GM18873 (cell line): Measurements from ENCODE around the gene JAKMIP1.

Experiments
- ATAC-seq: cut with Tn5 transposase; IDR thresholded peaks from one replicate; pipeline ENCODE4 v1.9.1; 2021; ENCODE audit warnings: mild to moderate bottlenecking, moderate library complexity, moderate number of reproducible peaks; ENCODE audit not compliant: unreplicated experiment, low FRiP score

Gene JAKMIP1

DNA sequence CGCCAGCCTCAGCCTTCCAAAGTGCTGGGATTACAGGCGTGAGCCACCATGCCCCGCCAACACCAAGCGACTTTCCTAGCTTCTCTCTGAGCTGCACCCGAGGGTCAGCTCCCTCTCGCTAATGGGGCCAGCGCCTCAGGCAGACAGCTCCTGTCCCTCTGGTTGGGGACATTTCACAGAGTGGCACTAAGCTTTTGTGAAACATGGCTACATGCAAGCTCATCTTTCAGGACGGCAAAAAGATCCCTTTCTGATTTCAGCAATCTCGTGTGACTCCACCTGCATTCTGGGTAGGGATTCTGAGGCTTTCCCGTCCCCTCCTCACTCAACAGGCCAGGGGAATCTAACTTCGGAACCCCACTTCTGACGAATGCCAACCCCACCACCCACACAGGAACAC, 151.1 kb downstream of the JAKMIP1 start:
- ATAC-seq: no peak

- ATAC-seq: no peak
Observed at GRCh38 chr4:6048537-6048936, 151.8 kb downstream of the JAKMIP1 start.

DNA sequence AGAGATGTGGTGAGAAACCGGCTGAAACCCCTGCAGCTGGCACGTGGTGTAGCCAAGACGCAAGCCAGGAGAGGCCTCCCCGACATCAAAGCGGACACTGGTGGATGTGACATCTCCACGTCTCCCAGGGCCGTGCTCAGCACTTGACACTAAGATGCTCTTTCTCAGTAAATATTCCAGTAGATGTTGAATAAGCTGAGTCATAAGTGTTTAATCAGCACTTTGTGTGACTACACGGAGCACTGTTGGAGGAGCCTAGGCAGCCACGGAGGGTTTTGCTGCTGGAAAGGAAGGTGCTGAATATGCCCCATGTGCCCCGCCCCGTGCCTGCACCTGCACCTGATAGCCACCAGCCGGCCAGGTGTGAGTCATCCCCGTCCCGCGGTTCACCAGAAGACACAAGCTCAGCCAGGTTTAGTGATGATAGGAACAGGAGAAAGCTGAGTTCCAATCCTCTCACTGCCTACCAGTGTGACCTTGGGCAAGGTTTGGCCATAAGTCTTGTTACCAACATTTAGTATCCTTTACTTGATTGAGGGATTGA, 153.1 kb downstream of the JAKMIP1 start:
- ATAC-seq: no peak

DNA sequence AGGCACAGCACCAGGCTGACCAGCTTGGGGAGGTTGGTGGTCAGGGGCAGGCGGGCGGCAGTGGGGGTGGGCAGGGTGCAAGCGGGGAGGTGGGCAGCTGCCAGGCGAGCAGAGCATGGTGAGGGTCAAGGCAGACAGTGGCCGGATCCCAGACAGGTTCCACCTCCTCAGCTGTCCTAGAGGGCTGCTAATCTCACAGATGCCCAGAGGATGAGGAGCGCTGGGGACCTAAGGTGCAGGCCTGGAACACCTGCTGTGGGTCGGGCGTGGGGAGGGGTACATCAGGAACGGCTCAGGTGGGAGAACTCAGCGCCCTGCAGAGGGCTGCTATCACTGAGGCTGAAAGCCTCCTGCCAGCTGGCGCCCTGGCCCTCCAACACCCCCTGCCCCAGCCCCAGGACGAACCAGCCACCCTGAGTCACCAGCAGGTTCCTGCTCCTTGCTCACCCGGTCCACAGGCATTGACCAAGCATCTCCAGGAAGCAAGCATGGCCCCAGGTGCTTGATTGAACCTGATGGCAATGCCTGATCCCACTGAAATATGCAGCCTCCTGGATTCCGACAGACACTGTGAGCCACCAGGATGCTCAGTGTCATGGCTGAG, 153.7 kb downstream of the JAKMIP1 start:
- ATAC-seq: no peak

- ATAC-seq: no peak
Observed at GRCh38 chr4:6044805-6045204, 155.5 kb downstream of the JAKMIP1 start.

DNA sequence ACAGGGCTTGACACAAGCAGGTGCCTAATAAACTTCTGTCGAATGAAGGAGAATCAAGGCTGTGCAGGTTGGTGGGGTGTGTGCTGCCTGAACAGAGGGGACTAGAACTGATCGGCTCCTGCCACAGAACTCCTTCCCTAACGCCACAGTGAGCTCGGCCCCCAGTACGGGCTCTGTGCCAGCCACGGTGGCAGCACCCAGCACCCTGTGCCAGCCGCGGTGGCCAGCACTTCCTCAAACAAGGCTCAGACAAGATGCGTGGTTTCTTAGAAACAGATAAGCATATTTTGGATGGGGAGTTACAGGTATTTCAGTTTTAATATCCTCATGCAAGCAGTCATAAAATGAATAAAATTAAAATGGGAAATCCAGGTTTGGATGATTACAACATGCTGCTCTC, 156.1 kb downstream of the JAKMIP1 start:
- no peak for ATAC-seq

- ATAC-seq: no peak
Observed at GRCh38 chr4:6043843-6044242, 156.5 kb downstream of the JAKMIP1 start.

DNA sequence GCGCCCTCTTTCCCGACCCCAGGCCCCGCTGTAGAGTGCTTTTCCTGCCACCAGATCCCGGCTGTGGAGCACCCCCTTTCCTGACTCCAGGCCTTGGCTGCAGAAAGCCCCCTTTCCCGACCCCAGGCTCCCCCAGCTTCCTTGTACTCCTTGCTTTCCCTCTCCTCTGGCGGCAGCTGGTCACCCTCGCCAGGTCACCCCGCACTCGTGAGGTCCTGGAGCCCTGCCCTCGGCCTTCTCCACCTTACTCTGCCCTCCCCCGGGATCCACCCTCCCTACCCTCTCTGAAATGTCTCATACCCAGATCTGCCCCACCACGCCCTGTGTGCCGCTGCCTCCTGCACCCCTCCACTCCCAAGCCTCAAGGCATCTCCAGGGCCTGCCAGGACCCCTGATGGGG, 157.2 kb downstream of the JAKMIP1 start:
- no peak for ATAC-seq

DNA sequence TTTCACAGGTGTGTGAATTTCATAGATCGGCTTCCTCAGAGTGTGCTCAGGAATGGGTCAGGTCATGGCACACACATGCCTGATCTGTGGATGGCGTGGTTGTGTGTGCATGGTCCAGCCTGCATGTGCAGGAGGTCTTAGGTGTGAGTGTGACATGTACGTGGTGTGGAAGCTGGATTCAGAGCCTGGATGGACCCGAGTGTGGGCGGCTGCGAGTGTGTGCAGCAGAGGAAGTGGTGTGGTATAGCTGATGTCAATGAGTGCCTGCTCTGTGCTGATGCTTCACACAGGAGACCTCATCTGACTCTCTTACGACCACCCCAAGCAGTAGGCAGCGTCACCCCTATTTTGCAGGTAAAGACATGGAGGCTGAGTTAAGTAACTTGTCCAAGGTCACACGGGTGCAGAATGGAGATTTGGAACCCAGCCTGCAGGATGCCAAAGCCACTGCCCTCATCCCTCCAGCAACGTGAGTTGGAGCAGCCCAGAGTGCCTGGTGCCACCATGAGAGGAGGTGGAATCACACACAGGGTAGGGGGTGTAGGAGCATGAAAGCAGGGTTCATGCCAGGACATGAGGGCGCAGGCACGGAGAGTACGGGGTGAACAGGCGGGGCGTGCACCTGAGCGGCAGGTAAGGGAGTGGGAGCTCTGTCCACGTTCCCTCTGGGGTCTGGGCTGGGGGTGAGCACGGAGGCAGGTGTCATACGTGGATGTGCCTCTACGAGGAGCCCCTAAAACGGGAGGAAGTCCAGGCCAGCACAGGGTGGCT, 157.9 kb downstream of the JAKMIP1 start:
- ATAC-seq: no peak

DNA sequence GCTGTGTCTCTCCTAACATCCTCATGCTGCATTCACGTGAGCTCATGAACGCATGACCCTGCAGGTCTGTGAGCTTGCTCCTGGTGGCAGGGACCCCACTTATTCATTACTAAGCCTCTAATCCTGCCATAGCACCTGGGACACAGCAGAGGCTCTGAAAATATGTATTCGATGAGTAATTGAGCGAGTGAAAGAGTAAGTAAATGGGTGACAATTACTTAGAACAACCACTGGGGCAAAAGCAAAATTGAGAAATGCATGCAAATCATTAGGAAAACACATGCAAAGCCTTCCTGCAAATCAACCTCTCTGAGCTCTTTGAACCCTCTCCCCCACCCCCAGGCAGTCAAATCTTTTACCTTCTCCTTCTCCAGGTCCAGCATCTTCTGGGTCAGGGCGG, 158.5 kb downstream of the JAKMIP1 start:
- no peak for ATAC-seq

DNA sequence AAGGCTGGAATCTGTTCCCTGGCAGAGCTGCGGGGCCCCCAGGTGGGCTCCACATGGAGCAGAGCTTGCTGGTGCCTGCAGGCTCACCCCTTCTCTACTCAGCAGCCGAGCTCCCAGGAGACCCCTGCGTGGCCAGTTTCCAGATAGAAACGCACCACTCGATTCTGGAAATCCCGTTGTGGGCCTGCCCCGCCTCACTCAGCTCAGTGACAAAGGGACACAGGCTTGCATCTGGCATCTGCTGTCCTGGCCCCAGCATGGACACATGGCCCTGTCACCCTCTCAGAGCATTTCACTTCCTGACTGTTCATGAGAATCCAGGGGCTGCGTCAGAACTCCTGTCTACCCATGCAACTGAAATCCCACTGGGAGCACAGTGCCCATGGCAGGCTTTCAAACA, 161.6 kb downstream of the JAKMIP1 start:
- ATAC-seq: no peak

GRCh38 chr4:6035786-6036185, 164.6 kb downstream of the JAKMIP1 start:
- ATAC-seq: no peak

DNA sequence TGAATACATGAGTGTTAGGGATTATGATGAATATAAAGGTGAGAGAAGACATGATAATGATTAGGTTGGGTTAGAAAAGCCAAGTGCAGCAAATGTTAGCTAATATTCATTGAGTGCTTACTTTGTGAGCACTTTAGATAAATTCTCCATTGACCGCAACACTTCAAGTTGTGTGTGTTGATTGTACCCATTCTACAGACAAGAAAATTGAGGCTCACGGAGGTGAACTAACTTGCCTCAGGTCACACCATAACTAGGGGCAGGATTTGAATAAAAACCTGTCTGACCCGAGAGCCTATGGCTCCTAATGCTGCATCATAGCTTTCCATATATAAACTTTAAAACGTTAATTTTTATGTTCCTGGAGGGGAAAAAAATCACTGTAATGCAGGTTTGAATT, 167.0 kb downstream of the JAKMIP1 start:
- no peak for ATAC-seq

DNA sequence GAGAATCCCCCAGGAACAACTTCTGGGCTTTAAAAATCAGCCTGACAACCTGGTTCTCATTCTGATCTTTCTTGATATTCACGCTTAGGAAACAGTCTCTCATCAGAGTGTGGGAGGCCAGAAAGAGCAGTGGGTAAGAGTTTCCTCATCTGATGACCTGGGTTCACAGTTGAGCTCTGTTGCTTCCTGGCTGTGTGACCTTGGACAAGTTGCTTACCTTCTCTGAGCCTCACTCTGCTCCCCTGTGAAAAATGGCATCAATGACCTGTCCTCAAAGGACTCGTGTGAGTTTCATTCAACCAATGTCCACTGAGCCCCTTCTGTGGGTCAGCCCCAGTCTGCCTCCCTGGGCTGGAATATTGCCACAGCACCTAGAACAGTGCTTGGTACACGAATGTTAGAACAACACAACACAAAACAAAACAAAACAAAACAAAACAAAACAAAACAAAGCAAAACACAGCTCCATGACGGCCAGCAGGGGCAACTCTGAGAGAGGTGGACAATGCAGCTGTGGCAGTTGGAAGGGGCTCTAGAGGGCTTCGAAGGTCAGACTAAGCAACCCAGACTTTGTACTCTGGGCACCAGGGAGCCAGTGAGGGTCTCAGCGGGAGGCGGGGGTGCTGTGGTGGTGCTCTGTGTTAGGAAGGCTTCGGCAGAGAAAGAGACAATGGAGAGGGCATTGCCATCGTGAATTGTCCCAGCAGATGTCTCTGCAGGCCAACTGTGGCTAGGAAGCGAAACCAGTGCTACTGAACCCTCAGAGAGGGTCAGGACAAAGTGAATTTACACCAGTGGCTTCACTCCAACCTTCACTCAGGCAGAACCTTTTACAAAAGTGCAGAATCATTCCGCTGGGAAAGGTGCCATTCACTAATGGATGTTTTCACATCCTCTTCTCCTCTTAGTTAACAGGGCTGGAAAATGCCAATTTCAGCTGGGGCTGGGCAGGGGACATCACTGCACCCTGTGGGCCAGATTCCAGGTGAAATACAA, 167.8 kb downstream of the JAKMIP1 start:
- no peak for ATAC-seq

DNA sequence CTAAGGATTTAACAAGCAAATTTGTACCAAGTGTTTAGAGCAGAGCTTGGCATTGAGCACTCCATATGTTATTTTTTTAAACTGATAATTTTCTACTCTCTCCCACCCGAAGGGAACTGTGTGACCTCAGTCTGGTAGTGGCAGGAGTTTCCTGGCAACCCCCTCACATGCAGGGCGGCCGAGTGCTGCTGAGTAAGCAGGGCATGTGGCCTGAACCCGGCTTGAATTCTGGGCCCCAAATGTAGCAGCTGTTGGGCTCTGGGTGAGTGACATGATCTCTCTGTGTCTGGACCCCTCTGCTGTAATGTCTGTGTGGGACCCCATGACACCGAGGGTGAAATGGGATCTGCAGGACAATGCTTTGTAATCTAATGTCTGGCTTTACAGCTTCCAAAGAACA, 168.5 kb downstream of the JAKMIP1 start:
- no peak for ATAC-seq

GRCh38 chr4:6030679-6031078, 169.7 kb downstream of the JAKMIP1 start:
- ATAC-seq: no peak

GRCh38 chr4:6029254-6029653, 171.1 kb downstream of the JAKMIP1 start:
- no peak for ATAC-seq

DNA sequence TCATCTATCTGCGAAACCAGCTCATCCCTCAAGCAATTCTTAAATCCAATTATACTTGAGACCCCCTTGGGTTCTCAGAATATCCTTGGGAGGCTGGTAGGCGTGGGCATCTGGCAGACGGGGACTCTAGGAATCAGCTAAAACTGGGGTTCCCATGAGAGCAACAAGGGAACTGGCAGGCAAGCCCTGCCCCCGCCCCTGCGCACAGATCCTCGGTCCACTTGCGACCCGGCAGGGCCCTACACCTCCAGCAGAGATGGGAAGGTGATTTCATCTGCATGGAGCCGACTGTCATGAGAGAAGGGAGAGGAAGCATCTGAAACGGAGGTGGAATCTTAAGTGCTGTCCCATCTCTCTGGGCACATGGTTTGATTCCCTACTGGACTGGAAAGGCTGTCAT, 172.2 kb downstream of the JAKMIP1 start:
- ATAC-seq: no peak

- ATAC-seq: no peak
Observed at GRCh38 chr4:6027392-6027791, 173.0 kb downstream of the JAKMIP1 start.

DNA sequence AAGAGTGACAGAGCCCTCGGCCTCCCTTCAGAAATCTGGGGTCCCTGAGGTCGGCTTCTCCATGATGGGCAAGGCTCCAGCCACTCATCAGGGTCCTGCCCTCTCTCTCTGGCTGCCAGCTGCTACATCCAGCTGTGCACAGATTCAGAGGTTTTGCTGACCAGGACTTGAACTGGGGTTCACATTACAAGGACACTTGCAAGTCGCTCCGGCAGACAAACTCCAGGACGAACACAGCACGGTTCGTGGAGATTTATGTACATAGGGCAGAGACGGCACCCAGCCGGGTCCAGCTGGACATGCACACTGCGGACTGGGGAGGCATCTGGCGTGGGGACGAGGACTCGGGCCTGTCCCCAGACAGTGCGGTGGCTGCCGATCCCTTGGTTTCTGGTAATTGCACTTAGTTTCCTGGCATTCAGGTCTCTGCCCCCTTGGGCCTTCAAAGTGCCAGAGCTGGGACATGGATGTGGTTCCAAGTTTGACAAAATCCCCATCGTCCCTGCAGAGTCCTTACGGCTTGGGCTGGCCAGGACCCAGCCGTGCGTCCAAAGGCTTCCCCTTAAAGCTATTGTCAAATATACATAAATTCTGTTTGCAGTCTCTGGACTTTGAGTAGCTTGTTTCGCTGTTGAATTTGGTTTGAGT, 175.9 kb downstream of the JAKMIP1 start:
- no peak for ATAC-seq
